HT1080 (cell line): ENCODE data around the gene ABCA1. TPM values are rescaled to one million over a fixed set of nuclear protein-coding genes. Genes with fewer than 3 reads are reported as not detected.
A peak's percentile ranks its signal among the peaks of the same experiment; 100 is the strongest.

ENCODE experiments used
- DNase-seq: peaks from one replicate; pipeline ENCODE4 v3.0.0-alpha.2; 2015; ENCODE audit warnings: low read depth
- total RNA-seq: library from RNA; depleted of rRNA; stranded (reverse); fragments of >200 nt; shearing (Covaris generic); gene quantifications from 2 replicates; pipeline ENCODE4 v1.2.3, GENCODE V29; 2014

ABCA1 gene
- total RNA-seq, 1 experiment from 2014 or later, result 6.4 TPM

- no peak for DNase-seq
Measured at GRCh38 chr9:104844710-104845109, 83.2 kb downstream of the ABCA1 start.

GRCh38 chr9:104843644-104844240 is 84.2 kb downstream of the ABCA1 start:
- DNase-seq, result no peak

DNA sequence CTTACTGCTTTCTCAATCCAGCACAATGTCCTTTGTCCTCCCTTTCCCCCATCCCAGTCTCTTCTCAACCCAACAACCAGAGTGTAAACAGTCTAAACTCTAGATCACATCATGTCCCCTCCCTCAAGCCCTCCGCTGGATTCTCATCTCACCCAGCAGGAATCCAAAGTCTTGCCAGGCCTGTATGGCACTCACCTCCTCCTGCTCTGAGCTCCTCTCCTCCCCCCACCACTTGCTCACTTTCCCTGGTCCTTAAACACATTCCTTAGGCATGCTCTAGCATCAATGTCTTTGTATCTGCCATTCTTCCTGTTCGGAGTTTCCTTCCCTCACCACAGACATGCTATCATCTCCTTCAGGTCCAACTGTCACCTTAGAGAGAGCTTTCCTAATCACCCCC is 85.3 kb downstream of the ABCA1 start:
- DNase-seq, result no peak

DNA sequence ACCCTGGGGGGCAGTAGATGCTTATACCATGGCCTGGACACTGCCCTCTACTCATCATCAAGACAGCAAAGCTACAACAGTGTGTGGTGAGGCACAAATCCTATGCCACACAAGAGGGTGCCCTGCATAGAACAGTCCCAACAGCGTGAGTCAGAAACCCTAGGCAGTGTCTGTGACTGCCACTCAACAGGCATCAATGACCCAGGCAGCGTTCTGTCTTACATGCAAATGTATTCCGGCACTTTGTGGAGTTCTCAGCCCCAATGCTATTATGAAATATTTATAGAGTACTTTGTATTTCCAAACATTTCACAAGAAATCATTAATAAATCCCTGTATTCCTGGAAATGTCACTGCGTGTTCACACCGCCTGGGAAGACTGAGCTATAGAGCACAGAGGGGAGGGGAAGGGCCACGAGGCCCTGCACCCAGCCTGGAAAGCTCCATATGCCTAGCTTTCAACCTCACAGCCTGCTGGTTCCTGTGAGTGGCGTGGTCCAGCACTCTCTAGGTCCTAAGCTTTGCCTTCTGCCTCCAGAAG is 86.3 kb downstream of the ABCA1 start:
- DNase-seq, result no peak

DNA sequence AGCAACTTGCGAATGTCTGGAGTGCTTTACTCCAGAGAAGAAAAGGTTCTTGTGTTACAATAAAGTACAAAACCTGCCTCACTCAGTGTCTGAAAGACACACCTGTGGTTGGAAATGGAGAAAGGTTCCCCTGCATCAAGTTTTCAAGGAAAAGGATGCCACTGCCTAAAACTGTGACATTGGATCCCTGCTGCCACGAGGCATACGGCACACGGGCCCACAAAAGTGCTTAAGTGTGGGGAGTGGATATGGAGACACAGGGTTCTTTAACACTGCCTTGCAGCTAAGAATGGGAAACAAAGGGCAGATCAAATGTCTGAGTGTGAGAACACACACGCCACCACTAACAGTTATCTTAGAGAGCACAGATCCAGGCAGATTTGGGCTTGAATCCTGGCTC is 89.0 kb downstream of the ABCA1 start:
- no peak for DNase-seq

DNA sequence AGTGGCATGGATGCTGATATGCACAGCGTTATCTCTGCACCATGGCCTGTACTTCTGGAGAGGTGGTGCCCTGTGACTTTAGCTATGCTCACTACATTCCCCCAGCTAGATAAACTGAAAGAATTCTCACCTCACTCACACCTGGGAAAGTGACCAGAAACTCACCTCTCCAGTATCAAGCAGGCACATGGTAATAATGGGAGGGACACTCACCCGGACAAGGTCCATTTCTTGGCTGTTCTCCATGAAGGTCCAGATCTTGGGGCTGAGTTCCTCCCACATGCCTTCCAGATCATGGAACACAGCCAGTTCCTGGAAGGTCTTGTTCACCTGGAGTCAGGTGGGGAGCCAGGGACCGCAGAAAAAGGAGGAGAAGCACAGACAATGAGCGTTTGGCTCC is 91.2 kb downstream of the ABCA1 start:
- DNase-seq, result no peak

DNA sequence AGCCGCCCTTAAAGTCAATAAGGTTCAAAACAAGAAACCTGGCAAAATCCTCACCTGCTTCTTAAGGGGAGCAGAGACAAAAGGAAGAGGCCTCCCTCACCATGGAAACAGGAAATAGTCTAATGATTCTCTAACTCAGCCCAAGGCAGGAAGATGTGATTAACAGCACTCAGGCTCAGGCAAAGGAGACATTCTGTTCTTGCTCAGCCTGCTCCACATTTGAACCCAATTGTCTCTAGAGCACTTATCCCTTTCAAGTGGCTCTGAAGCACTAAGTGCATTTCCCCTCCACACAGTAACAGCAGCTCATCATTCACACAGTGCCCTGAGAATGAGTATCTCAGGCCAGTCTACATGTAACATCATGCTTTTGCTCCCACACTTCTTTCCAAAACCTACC is 91.7 kb downstream of the ABCA1 start:
- DNase-seq, result peak; percentile 51

DNA sequence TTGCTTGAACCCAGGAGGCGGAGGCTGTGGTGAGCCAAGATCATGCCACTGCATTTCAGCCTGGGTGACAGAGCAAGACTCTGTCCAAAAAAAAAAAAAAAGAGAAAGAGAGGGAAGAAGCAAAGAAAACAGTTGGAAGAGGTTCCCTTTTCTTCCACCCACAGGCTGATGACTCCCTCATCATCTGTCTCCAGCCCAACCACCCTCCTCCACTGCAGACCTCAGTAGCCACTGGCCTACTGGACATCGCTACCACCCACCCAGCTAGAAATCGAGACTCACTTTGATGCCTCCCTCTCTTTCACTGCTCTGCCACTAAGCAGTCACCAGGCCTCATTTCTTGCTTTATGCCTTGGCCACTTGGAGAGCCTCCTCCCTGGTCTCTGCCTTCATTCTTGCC is 92.8 kb downstream of the ABCA1 start:
- DNase-seq, result no peak

- no peak for DNase-seq
Measured at GRCh38 chr9:104833696-104834095, 94.3 kb downstream of the ABCA1 start.

GRCh38 chr9:104831681-104832080 is 96.3 kb downstream of the ABCA1 start:
- peak; percentile 86 for DNase-seq

- DNase-seq, result no peak
Measured at GRCh38 chr9:104826911-104827310, 101.0 kb downstream of the ABCA1 start.

DNA sequence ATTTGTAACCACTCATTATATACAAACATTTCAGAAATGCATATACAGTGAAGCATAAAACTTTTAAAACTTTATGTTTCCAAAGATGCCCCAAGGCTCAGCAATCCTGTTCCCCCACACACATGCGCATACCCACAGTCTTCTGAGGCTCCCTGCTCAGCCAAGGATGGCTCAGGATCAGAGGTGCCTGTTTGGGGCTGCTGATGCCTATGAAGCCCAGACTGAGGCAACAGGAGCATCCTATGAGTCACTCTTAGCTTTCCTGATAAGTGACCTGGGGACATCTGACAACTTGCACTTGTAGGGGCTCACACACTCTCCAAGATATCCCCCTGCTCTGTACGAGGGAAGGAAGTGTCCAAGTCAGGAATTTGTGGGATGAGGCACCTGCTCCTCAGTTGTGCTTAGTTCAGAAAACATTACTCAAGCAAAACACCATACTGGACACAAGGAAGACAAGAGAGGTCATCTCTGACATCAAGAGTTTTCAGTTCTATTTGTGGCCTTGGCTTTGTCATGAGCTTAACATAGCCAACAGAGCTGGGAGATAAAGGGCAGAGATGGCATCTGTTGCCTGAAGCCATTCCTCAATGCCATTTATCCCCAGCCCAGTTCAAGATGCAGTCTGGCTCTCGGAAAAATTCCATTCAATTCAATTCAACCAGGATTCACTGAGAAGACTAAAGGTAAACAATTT is 101.7 kb downstream of the ABCA1 start:
- no peak for DNase-seq

- no peak for DNase-seq
Measured at GRCh38 chr9:104820336-104820735, 107.6 kb downstream of the ABCA1 start.

- DNase-seq, result no peak
Measured at GRCh38 chr9:104819033-104819432, 108.9 kb downstream of the ABCA1 start.

DNA sequence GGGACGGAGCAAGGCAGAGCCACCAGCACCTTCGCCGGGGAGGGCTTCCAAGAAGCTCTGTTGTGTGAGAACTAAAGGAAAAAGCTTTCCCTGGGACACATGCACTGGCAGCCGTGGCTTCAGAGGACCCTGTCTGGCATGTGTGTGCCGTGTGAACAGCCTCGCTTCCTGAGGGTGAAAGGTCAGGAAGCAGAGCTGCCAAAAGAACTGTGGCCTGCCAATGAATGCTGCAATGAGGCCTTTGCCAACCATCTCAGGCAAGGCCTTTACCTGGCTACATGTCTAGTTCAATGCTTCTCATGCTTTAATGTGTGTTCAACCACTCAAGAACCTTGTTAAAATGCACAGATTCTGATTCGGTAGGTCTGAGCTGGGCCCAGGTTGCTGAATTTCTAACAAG is 110.5 kb downstream of the ABCA1 start:
- DNase-seq, result no peak

DNA sequence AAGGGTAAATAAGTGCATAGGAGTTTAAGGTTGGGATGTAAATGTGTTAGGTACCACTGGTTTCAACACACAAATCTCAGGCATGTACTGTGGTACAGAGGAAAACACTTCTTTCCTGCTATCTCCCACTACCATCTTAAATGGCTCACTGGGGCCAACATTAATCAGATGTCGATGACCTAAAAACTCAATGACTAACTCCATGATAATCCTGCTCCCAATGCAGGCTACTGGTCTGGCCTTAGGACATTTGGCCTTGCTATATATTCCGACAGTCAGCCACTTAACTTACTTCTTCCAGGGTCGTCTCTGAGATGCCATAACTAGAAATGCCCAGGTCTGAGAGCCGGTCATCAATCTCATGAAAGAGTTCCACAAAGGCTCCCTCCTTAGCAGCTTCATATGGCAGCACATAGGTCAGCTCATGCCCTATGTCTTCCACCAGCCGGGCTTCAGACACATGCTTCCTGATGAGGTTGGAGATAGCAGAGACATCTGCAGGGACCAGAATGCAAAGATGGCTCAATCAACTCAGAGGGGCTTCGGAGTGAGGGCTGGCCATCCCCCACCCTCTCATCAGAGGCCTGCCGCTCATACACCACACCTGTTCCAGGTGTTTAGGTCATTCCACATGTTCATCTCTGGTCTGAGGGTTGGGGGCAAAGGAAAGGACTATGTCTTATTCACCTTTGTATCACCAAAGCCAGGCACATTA is 111.9 kb downstream of the ABCA1 start:
- DNase-seq, result no peak

DNA sequence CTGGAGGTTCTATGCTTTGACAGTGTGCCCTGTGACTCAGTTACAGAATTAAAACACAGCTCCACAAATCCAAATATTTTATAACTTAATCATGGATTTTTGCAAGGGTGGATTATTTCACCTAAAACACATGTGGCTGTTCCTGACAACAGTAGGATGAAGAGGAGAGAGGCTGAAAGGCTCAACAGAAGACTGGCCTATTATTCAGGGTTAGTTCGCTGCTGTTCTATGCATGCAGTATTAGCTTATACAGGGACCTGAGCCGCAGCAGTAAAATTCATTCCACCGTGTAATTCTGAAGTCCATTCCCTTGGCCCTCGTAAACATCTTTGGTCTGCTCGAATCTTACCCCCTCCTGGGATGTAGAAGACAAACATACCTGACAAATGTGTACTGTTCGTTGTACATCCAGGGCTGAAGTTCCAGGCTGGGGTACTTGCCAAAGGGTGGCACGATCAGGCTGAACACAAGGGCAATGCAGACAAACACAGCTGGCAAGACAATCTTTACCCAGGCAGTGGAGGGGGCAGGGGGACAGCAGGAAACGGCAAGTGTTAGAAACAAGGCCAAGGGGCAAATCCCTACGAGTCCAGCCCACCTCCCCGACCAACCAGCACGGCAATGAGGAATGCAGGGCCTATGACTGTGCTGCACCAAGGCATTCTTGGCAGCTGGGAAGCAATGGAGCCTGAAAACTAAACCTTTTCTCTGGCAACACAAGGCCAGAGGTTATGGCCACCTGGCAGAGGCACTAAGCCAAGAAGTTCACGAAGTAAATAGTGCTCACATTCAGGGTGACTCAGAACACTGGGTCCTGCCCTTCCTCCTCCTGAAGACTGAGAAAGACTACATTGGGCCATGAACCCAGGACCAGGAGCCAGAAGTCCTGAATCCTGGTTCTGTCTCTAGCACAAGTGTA is 117.3 kb downstream of the ABCA1 start:
- peak; percentile 76 for DNase-seq

- DNase-seq, result peak; percentile 51
Measured at GRCh38 chr9:104808035-104808614, 119.8 kb downstream of the ABCA1 start.

GRCh38 chr9:104805441-104805840 is 122.5 kb downstream of the ABCA1 start:
- DNase-seq, result no peak

DNA sequence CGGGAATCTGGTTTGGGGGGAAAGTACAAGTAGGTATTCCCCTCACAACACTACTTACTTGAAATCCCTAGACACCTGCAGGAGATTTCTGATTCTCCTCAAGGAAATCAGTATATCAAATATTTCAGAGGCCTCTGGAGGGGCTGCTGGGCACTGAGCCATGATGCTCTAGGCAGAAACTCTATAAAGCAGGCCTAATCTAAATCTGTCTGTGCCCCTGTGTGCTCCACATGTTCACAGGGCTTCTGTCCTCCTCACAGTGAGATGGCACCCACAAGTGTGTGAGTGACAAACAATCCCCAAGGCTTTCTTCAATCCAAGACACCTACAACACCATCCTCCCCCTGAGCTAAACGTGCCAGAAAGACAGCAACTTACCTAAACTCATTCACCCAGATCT is 125.0 kb downstream of the ABCA1 start:
- no peak for DNase-seq

DNA sequence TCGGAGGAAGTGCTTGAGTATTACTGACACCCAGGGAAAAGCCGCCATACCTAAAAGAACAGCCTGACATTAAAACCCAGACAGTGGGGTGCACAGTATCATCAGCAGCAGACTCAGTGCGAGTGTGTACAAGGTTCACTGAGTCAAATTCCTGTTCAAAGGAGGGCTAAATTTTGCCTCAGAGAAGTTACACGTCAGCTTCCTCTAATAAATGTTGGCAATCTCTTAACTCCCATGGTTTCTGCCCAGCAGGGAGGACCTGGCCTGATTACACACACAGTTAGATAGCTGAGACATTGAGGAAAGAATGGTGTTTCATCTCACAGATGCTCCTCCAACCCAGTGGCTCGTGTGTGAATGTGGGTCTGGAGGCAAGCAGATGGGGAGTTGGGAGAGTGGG is 125.8 kb downstream of the ABCA1 start:
- DNase-seq, result no peak
